ENCODE measurements around the gene DEFB131A.
A peak's percentile ranks its signal among the peaks of the same experiment; 100 is the strongest.
"Not testable (repeated sequence)": the region's sequence is repeated elsewhere in the genome, so short reads cannot be mapped to it uniquely, and the experiment has no call there.

DEFB131A gene

GRCh38 chr4:9490496-9490895 lies 46.3 kb downstream of the DEFB131A start:
- not testable (repeated sequence) for DNase-seq (ENCODE audit: low read depth); H3K4me3 ChIP-seq (ENCODE audit: low read length)

- H3K4me3 ChIP-seq (ENCODE audit: low read length); DNase-seq (ENCODE audit: low read depth): not testable (repeated sequence)
Observed at GRCh38 chr4:9490986-9491385, 46.8 kb downstream of the DEFB131A start.

- H3K4me3 ChIP-seq (ENCODE audit: low read length); DNase-seq (ENCODE audit: low read depth): not testable (repeated sequence)
Observed at GRCh38 chr4:9493589-9493988, 49.4 kb downstream of the DEFB131A start.

GRCh38 chr4:9494256-9495035 lies 50.2 kb downstream of the DEFB131A start:
- not testable (repeated sequence) for DNase-seq (ENCODE audit: low read depth); H3K4me3 ChIP-seq (ENCODE audit: low read length)

- peak; percentile 7 for DNase-seq (ENCODE audit: low read depth)
- TF ChIP-seq CTCF (conservative IDR thresholded peaks at IDR 0.05; ENCODE audit: low read length) = peak; percentile 36
- not testable (repeated sequence) for H3K4me3 ChIP-seq (ENCODE audit: low read length)
Observed at GRCh38 chr4:9495443-9495842, 51.2 kb downstream of the DEFB131A start.

- not testable (repeated sequence) for H3K4me3 ChIP-seq (ENCODE audit: low read length); DNase-seq (ENCODE audit: low read depth)
Observed at GRCh38 chr4:9497575-9498467, 53.6 kb downstream of the DEFB131A start.

- not testable (repeated sequence) for H3K4me3 ChIP-seq (ENCODE audit: low read length); DNase-seq (ENCODE audit: low read depth)
Observed at GRCh38 chr4:9498468-9499040, 54.3 kb downstream of the DEFB131A start.

- H3K4me3 ChIP-seq (ENCODE audit: low read length) = not testable (repeated sequence)
Observed at GRCh38 chr4:9499974-9500487, 55.8 kb downstream of the DEFB131A start.

More at GRCh38 chr4:9499974-9500487, 55.8 kb downstream of the DEFB131A start:
- not testable (repeated sequence) for DNase-seq (ENCODE audit: low read depth)
